IMR-90 (cell line): Measurements from ENCODE around the gene KRTAP10-11. TPM values are rescaled to one million over a fixed set of nuclear protein-coding genes. Genes with fewer than 3 reads are reported as not detected.

ENCODE experiments used
- ATAC-seq: fragments of 200-7000 bp; cut with Tn5 transposase; 2 replicates; pipeline ENCODE4 v1.9.1; 2020; ENCODE audit warnings: low read depth, mild to moderate bottlenecking, moderate library complexity
- BruUV-seq: library from RNA; stranded (reverse); fragments of 400-500 nt; replicated peaks from 2 replicates; lab custom pipeline; 2021; lab: Mats Ljungman, UMichigan
- CTCF ChIA-PET: fragments of 300-600 bp; formaldehyde crosslinking; extraction: SDS; loops from one replicate; lab custom pipeline; 2021; ENCODE audit warnings: antibody characterized with exemption; lab: Yijun Ruan, JAX
- POLR2A ChIA-PET: fragments of 300-600 bp; sonication (Branson Sonifier 250); formaldehyde crosslinking; loops from one replicate; lab custom pipeline; 2022; ENCODE audit warnings: antibody characterized with exemption; ENCODE audit not compliant: unreplicated experiment; lab: Charles Lee
- DNase-seq: peaks from one replicate; pipeline ENCODE4 v3.0.0; 2013
- H2AFZ ChIP-seq: replicated peaks from 2 replicates; pipeline ENCODE3; 2013; ENCODE audit warnings: low read length, mild to moderate bottlenecking; ENCODE audit not compliant: poor library complexity
- H2AK5ac ChIP-seq: 2 replicates; pipeline ENCODE4 v1.6.1; 2013; ENCODE audit warnings: low read depth, low read length, inconsistent platforms
- H2AK9ac ChIP-seq: replicated peaks from 2 replicates; pipeline ENCODE3; 2013; ENCODE audit warnings: mild to moderate bottlenecking, low read depth, low read length, moderate library complexity; ENCODE audit not compliant: poor library complexity
- H2BK120ac ChIP-seq: 2 replicates; pipeline ENCODE4 v1.6.1; 2013; ENCODE audit warnings: low read depth, low read length, inconsistent platforms
- H2BK15ac ChIP-seq: 3 replicates; pipeline ENCODE4 v1.6.1; 2013; ENCODE audit warnings: low read depth, low read length, inconsistent platforms
- H2BK20ac ChIP-seq: 2 replicates; pipeline ENCODE4 v1.6.1; 2013; ENCODE audit warnings: low read depth, mild to moderate bottlenecking, inconsistent platforms, low read length, moderate library complexity
- H2BK5ac ChIP-seq: 2 replicates; pipeline ENCODE4 v1.6.1; 2013; ENCODE audit warnings: mild to moderate bottlenecking, low read depth, low read length, inconsistent platforms; ENCODE audit not compliant: poor library complexity, severe bottlenecking
- H3K14ac ChIP-seq: replicated peaks from 2 replicates; pipeline ENCODE4 v1.6.1; 2013; ENCODE audit warnings: low read depth, low read length, inconsistent platforms
- H3K18ac ChIP-seq: 2 replicates; pipeline ENCODE4 v1.6.1; 2013; ENCODE audit warnings: low read depth, low read length, control low read depth
- H3K23ac ChIP-seq: 2 replicates; pipeline ENCODE4 v1.6.1; 2013; ENCODE audit warnings: low read depth, low read length, inconsistent platforms
- H3K27ac ChIP-seq: 2 replicates; pipeline ENCODE4 v1.5.1; 2013; ENCODE audit warnings: mild to moderate bottlenecking, control low read depth, low read length; ENCODE audit not compliant: insufficient read depth
- H3K27me3 ChIP-seq: 2 replicates; pipeline ENCODE4 v1.6.1; 2013; ENCODE audit warnings: low read length; ENCODE audit not compliant: control insufficient read depth, insufficient read depth
- H3K36me3 ChIP-seq: 2 replicates; pipeline ENCODE4 v1.6.1; 2013; ENCODE audit warnings: low read length, mixed read lengths; ENCODE audit not compliant: control insufficient read depth, insufficient read depth
- H3K4ac ChIP-seq: 2 replicates; pipeline ENCODE4 v1.6.1; 2013; ENCODE audit warnings: low read depth, low read length, inconsistent platforms
- H3K4me1 ChIP-seq: 2 replicates; pipeline ENCODE4 v1.6.1; 2013; ENCODE audit warnings: low read length, mixed read lengths; ENCODE audit not compliant: control insufficient read depth, insufficient read depth
- H3K4me2 ChIP-seq: 2 replicates; pipeline ENCODE4 v1.6.1; 2013; ENCODE audit warnings: low read depth, mild to moderate bottlenecking, control low read depth, low read length, moderate library complexity
- H3K4me3 ChIP-seq: 2 replicates; pipeline ENCODE4 v1.5.1; 2013; ENCODE audit warnings: low read depth, mild to moderate bottlenecking, control low read depth, low read length, moderate library complexity; ENCODE audit not compliant: insufficient read depth
- H3K56ac ChIP-seq: 2 replicates; pipeline ENCODE4 v1.6.1; 2013; ENCODE audit warnings: low read length, inconsistent platforms; ENCODE audit not compliant: insufficient read depth; ENCODE audit errors: extremely low read depth
- H3K79me1 ChIP-seq, 2 experiments: 2 replicates each; pipeline ENCODE4 v1.6.1; 2013; ENCODE audit warnings: low read length in 2 of 2, inconsistent platforms in 1 of 2, low read depth in 1 of 2
- H3K9ac ChIP-seq: 2 replicates; pipeline ENCODE4 v1.6.1; 2013; ENCODE audit warnings: low read depth, low read length, control low read depth
- H3K9me1 ChIP-seq: 2 replicates; pipeline ENCODE4 v1.6.1; 2013; ENCODE audit warnings: low read length, inconsistent platforms; ENCODE audit not compliant: insufficient read depth
- H3K9me3 ChIP-seq: 2 replicates; pipeline ENCODE4 v1.6.1; 2013; ENCODE audit warnings: low read length; ENCODE audit not compliant: control insufficient read depth, insufficient read depth
- H4K20me1 ChIP-seq: 2 replicates; pipeline ENCODE4 v1.6.1; 2013; ENCODE audit warnings: low read length, inconsistent platforms; ENCODE audit not compliant: insufficient read depth
- H4K5ac ChIP-seq: 2 replicates; pipeline ENCODE4 v1.6.1; 2013; ENCODE audit warnings: mild to moderate bottlenecking, low read depth, low read length, control low read depth
- H4K8ac ChIP-seq, 2 experiments: 2 replicates each; pipeline ENCODE4 v1.6.1; 2013; ENCODE audit warnings: low read depth in 2 of 2, low read length in 2 of 2, control low read depth in 1 of 2, inconsistent platforms in 1 of 2
- H4K91ac ChIP-seq: 2 replicates; pipeline ENCODE4 v1.6.1; 2013; ENCODE audit warnings: low read depth, low read length, inconsistent platforms; ENCODE audit not compliant: insufficient read depth
- BHLHE40 ChIP-seq: fragments of 150-350 bp; IDR thresholded peaks from 2 replicates; pipeline ENCODE4 v1.6.1; 2016; ENCODE audit warnings: mild to moderate bottlenecking, low read depth, low read length
- CEBPB ChIP-seq: IDR thresholded peaks from 2 replicates; pipeline ENCODE4 v1.6.1; 2012; ENCODE audit warnings: low read depth, low read length, improper control_type of control experiment
- CHD1 ChIP-seq: IDR thresholded peaks from 2 replicates; pipeline ENCODE4 v1.6.1; 2012; ENCODE audit warnings: low read depth, low read length, improper control_type of control experiment
- CTCF ChIP-seq: conservative IDR thresholded peaks from 2 replicates; pipeline ENCODE4 v1.5.1; 2012; ENCODE audit warnings: mild to moderate bottlenecking, low read depth, low read length, improper control_type of control experiment
- FOS ChIP-seq: fragments of 150-350 bp; IDR thresholded peaks from 2 replicates; pipeline ENCODE4 v1.6.1; 2016; ENCODE audit warnings: low read depth, low read length
- MAFK ChIP-seq: IDR thresholded peaks from 2 replicates; pipeline ENCODE4 v1.6.1; 2012; ENCODE audit warnings: low read depth, low read length, improper control_type of control experiment
- MAZ ChIP-seq: IDR thresholded peaks from 2 replicates; pipeline ENCODE4 v1.6.1; 2012; ENCODE audit warnings: low read depth, mild to moderate bottlenecking, low read length, improper control_type of control experiment, moderate library complexity, borderline replicate concordance
- MXI1 ChIP-seq: IDR thresholded peaks from 2 replicates; pipeline ENCODE4 v1.6.1; 2012; ENCODE audit warnings: low read depth, mild to moderate bottlenecking, low read length, moderate library complexity, borderline replicate concordance
- NFE2L2 ChIP-seq: fragments of 150-350 bp; IDR thresholded peaks from 2 replicates; pipeline ENCODE4 v1.6.1; 2016; ENCODE audit warnings: low read depth, mild to moderate bottlenecking, low read length
- POLR2A ChIP-seq: IDR thresholded peaks from 2 replicates; pipeline ENCODE4 v1.6.1; 2012; ENCODE audit warnings: mild to moderate bottlenecking, low read depth, low read length
- RAD21 ChIP-seq: IDR thresholded peaks from 2 replicates; pipeline ENCODE4 v1.6.1; 2012; ENCODE audit warnings: low read length, improper control_type of control experiment
- RCOR1 ChIP-seq: IDR thresholded peaks from 2 replicates; pipeline ENCODE4 v1.6.1; 2012; ENCODE audit warnings: mild to moderate bottlenecking, low read length, improper control_type of control experiment; ENCODE audit not compliant: insufficient replicate concordance
- RFX5 ChIP-seq: IDR thresholded peaks from 2 replicates; pipeline ENCODE4 v1.8.0; 2012; ENCODE audit warnings: low read depth, mild to moderate bottlenecking, low read length, moderate library complexity
- SMC3 ChIP-seq: fragments of 150-350 bp; IDR thresholded peaks from 2 replicates; pipeline ENCODE4 v1.6.1; 2016; ENCODE audit warnings: low read depth, mild to moderate bottlenecking, antibody characterized with exemption, low read length, moderate library complexity
- USF2 ChIP-seq: fragments of 150-350 bp; IDR thresholded peaks from 2 replicates; pipeline ENCODE4 v1.6.1; 2017; ENCODE audit warnings: mild to moderate bottlenecking, antibody characterized with exemption, low read length, low read depth
- whole genome bisulfite sequencing, 2 experiments: methylation state at CpG; one replicate each; pipeline versions ENCODE4 v1.1.5 to v1.1.7; 2013; ENCODE audit warnings: missing lambda C conversion rate in 2 of 2; ENCODE audit not compliant: insufficient read length in 1 of 2; ENCODE audit errors: extremely low coverage in 2 of 2; 5-methylcytosine and 5-hydroxymethylcytosine counted together
- dilution Hi-C: fragments of 300-500 bp; cut with HindIII; formaldehyde crosslinking; loops from one replicate; pipeline ENCODE4 v1.14.3; 2018; ENCODE audit warnings: low sequenced_read_pairs; ENCODE audit not compliant: unreplicated experiment
- in situ Hi-C: fragments of 300-500 bp; cut with MboI; formaldehyde crosslinking; loops from 3 replicates; pipeline ENCODE4 v1.14.3; 2019; ENCODE audit warnings: low sequenced_read_pairs, inconsistent platforms, mixed read lengths
- intact Hi-C: fragments of 100-400 bp; cut with micrococcal nuclease; formaldehyde crosslinking; loops from 2 replicates; pipeline ENCODE4 v1.10.0; 2022
- polyA plus RNA-seq, 3 experiments: library from polyadenylated mRNA; depleted of rRNA; stranded (reverse); fragments of >200 nt; gene quantifications; 2 replicates each; pipeline ENCODE4 v1.2.3, GENCODE V29; 2012; ENCODE audit warnings: low replicate concordance in 1 of 3
- total RNA-seq: library from RNA; depleted of rRNA; stranded (reverse); fragments of >200 nt; gene quantifications from 2 replicates; pipeline ENCODE4 v1.2.3, GENCODE V29; 2012
- TF ChIP-seq, protein P1 (sequence below): fragments of 150-350 bp; IDR thresholded peaks from 2 replicates; pipeline ENCODE4 v1.6.1; 2016; ENCODE audit warnings: low read depth, mild to moderate bottlenecking, low read length, moderate library complexity, borderline replicate concordance

The KRTAP10-11 gene
- total and polyA plus RNA-seq, 2 of the 4 experiments (the other 2 are of a cell fraction), result not detected

DNA sequence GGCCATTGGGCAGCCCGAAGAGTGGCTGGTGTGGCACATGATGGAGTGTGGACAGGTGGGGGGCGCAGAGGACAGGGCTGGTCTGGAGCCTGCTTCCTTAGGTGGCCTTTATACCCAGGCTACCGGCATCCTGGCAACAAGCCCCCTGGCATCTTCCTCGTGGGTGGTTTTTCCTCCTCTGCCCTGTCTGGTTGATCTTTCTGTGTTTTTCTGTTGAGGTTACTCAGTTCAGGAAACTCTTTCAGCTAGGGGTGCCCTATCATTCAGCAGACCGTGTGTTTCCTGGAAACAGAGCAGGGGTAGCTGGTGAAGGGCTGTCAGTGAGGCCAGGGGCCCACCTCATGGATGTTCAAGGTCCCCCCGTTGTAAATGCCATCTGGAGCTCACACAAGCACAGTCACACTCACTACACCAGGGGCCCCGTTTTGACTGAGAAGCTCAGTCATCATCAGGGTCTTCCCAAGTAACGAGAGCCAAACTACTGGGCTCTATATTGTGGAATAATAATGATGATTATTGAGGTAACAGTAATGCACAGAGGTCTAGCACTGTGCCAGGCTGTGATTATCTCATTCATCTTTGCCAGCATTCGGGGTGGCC lies 8.5 kb downstream of the KRTAP10-11 start, which contains the start of gene KRTAP12-4:
Gene KRTAP12-4 (minus strand): TSS at position 84 of the 600 bp plus-strand sequence. CDS start 45 bp downstream, at position 39.
- dilution Hi-C loops, result no loop called here
- H4K91ac ChIP-seq, result no peak within 1 kb of the TSS
- no peak within 1 kb of the TSS for H2BK15ac ChIP-seq
- ATAC-seq (no peak), DNase-seq (no peak)
- no peak within 1 kb of the TSS for H2AFZ ChIP-seq
- H3K79me1 ChIP-seq, result no peaks in the 10 kb centered on the region
- no peak within 1 kb of the TSS for H2BK120ac ChIP-seq
- TF ChIP-seq MAZ, result no peak
- TF ChIP-seq CEBPB, result no peak
- no peak for TF ChIP-seq MXI1
- TF ChIP-seq BHLHE40, result no peak
- TF ChIP-seq FOS, result no peak
- TF ChIP-seq RFX5, result no peak
- TF ChIP-seq, protein P1, sequence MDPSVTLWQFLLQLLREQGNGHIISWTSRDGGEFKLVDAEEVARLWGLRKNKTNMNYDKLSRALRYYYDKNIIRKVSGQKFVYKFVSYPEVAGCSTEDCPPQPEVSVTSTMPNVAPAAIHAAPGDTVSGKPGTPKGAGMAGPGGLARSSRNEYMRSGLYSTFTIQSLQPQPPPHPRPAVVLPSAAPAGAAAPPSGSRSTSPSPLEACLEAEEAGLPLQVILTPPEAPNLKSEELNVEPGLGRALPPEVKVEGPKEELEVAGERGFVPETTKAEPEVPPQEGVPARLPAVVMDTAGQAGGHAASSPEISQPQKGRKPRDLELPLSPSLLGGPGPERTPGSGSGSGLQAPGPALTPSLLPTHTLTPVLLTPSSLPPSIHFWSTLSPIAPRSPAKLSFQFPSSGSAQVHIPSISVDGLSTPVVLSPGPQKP, result no peak
- no peak for TF ChIP-seq RCOR1
- no peak for TF ChIP-seq NFE2L2
- TF ChIP-seq CTCF, result no peak
- TF ChIP-seq SMC3, result no peak
- TF ChIP-seq POLR2A, result no peak
- no peak for TF ChIP-seq USF2
- TF ChIP-seq RAD21, result no peak
- TF ChIP-seq MAFK, result no peak
- no peak for TF ChIP-seq CHD1
- no peaks in the 10 kb centered on the region for H3K4me1 ChIP-seq
- no peak within 1 kb of the TSS for H3K56ac ChIP-seq
- H4K20me1 ChIP-seq, result no peaks in the 10 kb centered on the region
- no peaks in the 10 kb centered on the region for H3K36me3 ChIP-seq
- POLR2A ChIA-PET, result no interaction called here
- no peak within 1 kb of the TSS for H3K27ac ChIP-seq
- H2BK20ac ChIP-seq, result no peak within 1 kb of the TSS
- no peak within 1 kb of the TSS for H3K4ac ChIP-seq
- no peaks in the 10 kb centered on the region for H3K9me1 ChIP-seq
- no peak within 1 kb of the TSS for H2BK5ac ChIP-seq
- CTCF ChIA-PET, result no interaction called here
- H3K23ac ChIP-seq, result no peak within 1 kb of the TSS
- no peak within 1 kb of the TSS for H2AK9ac ChIP-seq
- BruUV-seq, result no TSS peak
- H3K14ac ChIP-seq, result no peak within 1 kb of the TSS
- H4K5ac ChIP-seq, result no peak within 1 kb of the TSS
- H3K4me2 ChIP-seq, result no peak within 1 kb of the TSS
- peaks cover 5% of the 10 kb centered on the region for H3K9me3 ChIP-seq
- intact Hi-C loops, result loop anchor here (10.0 kb wide), 1 partner anchor 60 kb away; the partner anchor contains the start of gene TSPEAR
- no peak within 1 kb of the TSS for H3K4me3 ChIP-seq
- no peak within 1 kb of the TSS for H3K18ac ChIP-seq
- H3K27me3 ChIP-seq, result peaks cover 2% of the 10 kb centered on the region; the same call in 1 of the 2 replicates
- no CpG with 5 or more reads among the region's 9 CpGs for WGBS, 2 experiments
- no peak within 1 kb of the TSS for H4K8ac ChIP-seq
- H3K9ac ChIP-seq, result no peak within 1 kb of the TSS
- in situ Hi-C loops, result no loop called here
- H2AK5ac ChIP-seq, result no peak within 1 kb of the TSS
